Upper lobe of left lung (tissue), 6 donors: ENCODE data around the gene ABCD3. TPM values are rescaled to one million over a fixed set of nuclear protein-coding genes. Genes with fewer than 3 reads are reported as not detected.
"Not testable (repeated sequence)": the region's sequence is repeated elsewhere in the genome, so short reads cannot be mapped to it uniquely, and the experiment has no call there.

Experiments
- ATAC-seq, 2 donors: fragments of 200-7000 bp; cut with Tn5 transposase; one replicate each; pipeline ENCODE4 v1.9.1; 2022; ENCODE audit warnings: mild to moderate bottlenecking in 2 of 2, moderate library complexity in 2 of 2; ENCODE audit not compliant: low FRiP score in 2 of 2
- DNase-seq, 2 donors: peaks; one replicate each; pipeline ENCODE4 v3.0.0-alpha.2; 2019 to 2020
- H3K27ac ChIP-seq, 4 donors: fragments of 200-600 bp; sonication (generic); one replicate each; pipeline ENCODE4 v1.5.1; 2016 to 2019
- H3K27me3 ChIP-seq, 4 donors: fragments of 200-600 bp; sonication (generic); one replicate each; pipeline ENCODE4 v1.5.1; 2017 to 2019
- H3K36me3 ChIP-seq, 4 donors: fragments of 200-600 bp; sonication (generic); one replicate each; pipeline ENCODE4 v1.5.1; 2016 to 2019
- H3K4me1 ChIP-seq, 4 donors: fragments of 200-600 bp; sonication (generic); one replicate each; pipeline ENCODE4 v1.5.1; 2018 to 2019
- H3K4me3 ChIP-seq, 4 donors: fragments of 200-600 bp; sonication (generic); one replicate each; pipeline ENCODE4 v1.5.1; 2017 to 2019; ENCODE audit warnings: mild to moderate bottlenecking in 2 of 4, moderate library complexity in 1 of 4
- H3K9me3 ChIP-seq, 4 donors: fragments of 200-600 bp; sonication (generic); one replicate each; pipeline ENCODE4 v1.5.1; 2018 to 2019
- EP300 ChIP-seq, 4 donors: sonication (generic); formaldehyde crosslinking; IDR thresholded peaks; one replicate each; pipeline ENCODE4 v1.5.1; 2017; ENCODE audit warnings: antibody characterized with exemption in 4 of 4, control low read depth in 2 of 4
- POLR2A ChIP-seq, 4 donors: fragments of 450-650 bp; IDR thresholded peaks; one replicate each; pipeline ENCODE4 v1.5.1; 2016 to 2017; ENCODE audit warnings: antibody characterized with exemption in 4 of 4, mild to moderate bottlenecking in 2 of 4
- POLR2AphosphoS5 ChIP-seq, 2 donors: sonication (generic); formaldehyde crosslinking; IDR thresholded peaks; one replicate each; pipeline ENCODE4 v1.5.1; 2017; ENCODE audit warnings: antibody characterized with exemption in 2 of 2
- WGBS, 2 donors: methylation state at CpG; one replicate each; pipeline ENCODE4 v1.1.5; 2017 to 2018; 5-methylcytosine and 5-hydroxymethylcytosine counted together
- total RNA-seq, 6 donors: library from RNA; depleted of rRNA in 4 of 6; stranded (reverse); fragments of >200 nt in 4 of 6; gene quantifications; one replicate each; pipeline versions ENCODE4 v1.1.0 to v1.2.1, GENCODE V29; 2016 to 2021
- TF ChIP-seq, protein P1 (sequence below), 6 experiments: fragments of 450-650 bp in 4 of 6; fragments of 200-600 bp in 2 of 6; sonication (generic) in 2 of 6; IDR thresholded peaks; one replicate each; pipeline ENCODE4 v1.5.1; 2016 to 2019; ENCODE audit warnings: antibody characterized with exemption in 6 of 6
- donor health status: DM: no; HTN: no; CAD: no; lungs with moderate emphysema.
- donor health status: DM: no; HTN: yes; CAD: no; lungs with severe emphysema.

Gene ABCD3
- total RNA-seq, 6 donors from 2014 or later, result 14.2 to 54.8 (median 38.1) TPM

DNA sequence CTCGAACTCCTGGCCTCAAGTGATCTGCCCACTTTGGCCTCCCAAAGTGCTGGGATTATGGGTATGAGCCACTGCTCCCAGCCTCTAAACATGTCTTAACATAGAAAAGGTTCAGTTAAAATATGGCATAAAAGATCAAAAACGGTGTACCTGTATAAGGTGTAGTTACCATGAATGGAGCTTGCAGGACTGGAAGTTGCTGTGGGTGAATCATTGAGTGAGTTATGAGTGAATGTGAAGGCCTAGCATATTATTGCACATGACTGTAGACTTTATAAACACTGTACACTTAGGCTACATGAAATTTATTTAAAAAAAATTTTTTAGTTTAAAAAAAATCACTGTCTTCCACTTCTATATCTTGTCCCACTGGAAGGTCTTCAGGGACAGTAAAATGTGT is 15.7 kb downstream of the ABCD3 start:
- H3K9me3 ChIP-seq, result no peaks in the 10 kb centered on the region
- no peak for DNase-seq
- 94 to 98% methylated on average over 2 of the region's 2 CpGs for WGBS, 2 donors
- TF ChIP-seq POLR2AphosphoS5 (IDR thresholded peaks at IDR 0.05) (no peak), EP300 (IDR thresholded peaks at IDR 0.05) (no peak), POLR2A (IDR thresholded peaks at IDR 0.05) (no peak)
- TF ChIP-seq, protein P1, sequence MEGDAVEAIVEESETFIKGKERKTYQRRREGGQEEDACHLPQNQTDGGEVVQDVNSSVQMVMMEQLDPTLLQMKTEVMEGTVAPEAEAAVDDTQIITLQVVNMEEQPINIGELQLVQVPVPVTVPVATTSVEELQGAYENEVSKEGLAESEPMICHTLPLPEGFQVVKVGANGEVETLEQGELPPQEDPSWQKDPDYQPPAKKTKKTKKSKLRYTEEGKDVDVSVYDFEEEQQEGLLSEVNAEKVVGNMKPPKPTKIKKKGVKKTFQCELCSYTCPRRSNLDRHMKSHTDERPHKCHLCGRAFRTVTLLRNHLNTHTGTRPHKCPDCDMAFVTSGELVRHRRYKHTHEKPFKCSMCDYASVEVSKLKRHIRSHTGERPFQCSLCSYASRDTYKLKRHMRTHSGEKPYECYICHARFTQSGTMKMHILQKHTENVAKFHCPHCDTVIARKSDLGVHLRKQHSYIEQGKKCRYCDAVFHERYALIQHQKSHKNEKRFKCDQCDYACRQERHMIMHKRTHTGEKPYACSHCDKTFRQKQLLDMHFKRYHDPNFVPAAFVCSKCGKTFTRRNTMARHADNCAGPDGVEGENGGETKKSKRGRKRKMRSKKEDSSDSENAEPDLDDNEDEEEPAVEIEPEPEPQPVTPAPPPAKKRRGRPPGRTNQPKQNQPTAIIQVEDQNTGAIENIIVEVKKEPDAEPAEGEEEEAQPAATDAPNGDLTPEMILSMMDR (IDR thresholded peaks at IDR 0.05), result no peak
- H3K27me3 ChIP-seq, result no peaks in the 10 kb centered on the region
- H3K4me1 ChIP-seq, result peaks cover 0 to 11% (median 2%) of the 10 kb centered on the region in 4 donors
- no peaks in the 10 kb centered on the region for H3K36me3 ChIP-seq
- H3K4me3 ChIP-seq, result no peak overlapping the region
- no peak for ATAC-seq
- H3K27ac ChIP-seq, result no peak overlapping the region

DNA sequence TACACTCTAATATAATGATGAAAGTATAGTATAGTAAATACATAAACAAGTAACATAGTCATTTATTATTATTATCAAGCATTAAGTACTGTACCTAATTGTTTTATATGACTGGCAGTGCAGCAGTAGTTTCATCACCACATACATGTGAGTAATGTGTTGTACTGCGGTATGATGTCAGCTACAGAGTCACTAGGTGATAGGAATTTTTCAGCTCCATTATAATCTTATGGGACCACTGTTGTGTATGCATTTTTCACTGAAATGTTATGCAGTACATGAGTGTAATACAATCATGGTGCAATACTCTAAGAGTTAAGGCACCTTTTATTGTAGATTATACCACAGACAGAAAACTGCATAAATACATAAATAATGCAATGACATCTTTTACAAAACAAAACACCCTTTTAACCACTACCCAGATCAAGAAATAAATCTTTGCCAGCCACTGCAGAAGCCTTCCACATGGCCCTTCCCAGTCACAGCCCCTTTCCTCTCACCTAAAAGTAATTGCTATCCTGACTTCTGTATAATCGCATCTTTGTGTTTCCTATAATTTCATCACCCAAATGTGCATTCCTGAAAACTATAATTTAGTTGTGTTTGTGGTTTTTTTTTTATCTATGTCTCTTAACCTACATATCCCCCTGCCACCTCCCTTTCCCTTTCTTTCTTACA is 16.3 kb downstream of the ABCD3 start:
- Histone ChIP-seq H3K4me3 (no peak overlapping the region), H3K36me3 (no peaks in the 10 kb centered on the region), H3K27me3 (no peaks in the 10 kb centered on the region), H3K4me1 (peaks cover 0 to 7% (median 0%) of the 10 kb centered on the region in 4 donors), H3K27ac (no peak overlapping the region), H3K9me3 (no peaks in the 10 kb centered on the region)
- DNase-seq, result no peak
- ATAC-seq, result no peak
- TF ChIP-seq, protein P1 (IDR thresholded peaks at IDR 0.05), result no peak
- TF ChIP-seq EP300 (IDR thresholded peaks at IDR 0.05), result no peak
- TF ChIP-seq POLR2A (IDR thresholded peaks at IDR 0.05), result no peak
- no peak for TF ChIP-seq POLR2AphosphoS5 (IDR thresholded peaks at IDR 0.05)
- 93 to 100% methylated on average over 2 of the region's 2 CpGs for WGBS, 2 donors

DNA sequence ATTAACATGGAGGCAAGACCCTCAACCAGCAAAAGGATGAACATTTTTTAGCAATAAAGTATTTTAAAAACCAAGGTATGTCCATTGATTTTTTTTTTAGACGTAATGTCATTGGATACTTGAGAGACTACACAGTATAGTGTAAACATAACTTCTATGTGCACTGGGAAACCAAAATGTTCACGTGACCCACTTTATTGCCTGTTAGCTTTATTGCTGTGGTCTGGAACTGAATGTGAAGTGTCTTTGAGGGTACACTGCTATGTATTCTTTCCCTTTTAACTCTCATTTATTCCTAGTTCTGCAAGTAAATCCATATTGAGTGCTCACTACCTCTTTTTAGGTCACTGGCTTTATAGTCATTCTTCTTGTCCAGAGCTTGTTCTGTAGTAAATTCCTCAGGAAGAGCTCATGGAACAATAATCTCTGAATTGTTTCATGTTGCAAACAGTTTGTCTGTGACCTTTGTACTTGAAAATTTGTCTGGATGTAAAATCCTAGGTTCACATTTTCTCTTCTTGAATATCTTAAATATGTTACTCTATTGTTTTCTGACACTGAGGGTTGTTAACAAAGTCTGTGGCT is 20.6 kb downstream of the ABCD3 start:
- TF ChIP-seq EP300 (IDR thresholded peaks at IDR 0.05), result no peak
- TF ChIP-seq, protein P1 (IDR thresholded peaks at IDR 0.05), result no peak
- TF ChIP-seq POLR2A (IDR thresholded peaks at IDR 0.05), result no peak
- TF ChIP-seq POLR2AphosphoS5 (IDR thresholded peaks at IDR 0.05), result no peak
- Histone ChIP-seq H3K9me3 (peaks cover 0 to 7% (median 0%) of the 10 kb centered on the region in 4 donors), H3K4me1 (peaks cover 0 to 4% (median 0%) of the 10 kb centered on the region in 4 donors), H3K27ac (no peak overlapping the region), H3K4me3 (no peak overlapping the region), H3K27me3 (no peaks in the 10 kb centered on the region), H3K36me3 (no peaks in the 10 kb centered on the region)
- no peak for ATAC-seq
- 67 to 75% methylated on average over 2 of the region's 2 CpGs for WGBS, 2 donors
- no peak for DNase-seq

DNA sequence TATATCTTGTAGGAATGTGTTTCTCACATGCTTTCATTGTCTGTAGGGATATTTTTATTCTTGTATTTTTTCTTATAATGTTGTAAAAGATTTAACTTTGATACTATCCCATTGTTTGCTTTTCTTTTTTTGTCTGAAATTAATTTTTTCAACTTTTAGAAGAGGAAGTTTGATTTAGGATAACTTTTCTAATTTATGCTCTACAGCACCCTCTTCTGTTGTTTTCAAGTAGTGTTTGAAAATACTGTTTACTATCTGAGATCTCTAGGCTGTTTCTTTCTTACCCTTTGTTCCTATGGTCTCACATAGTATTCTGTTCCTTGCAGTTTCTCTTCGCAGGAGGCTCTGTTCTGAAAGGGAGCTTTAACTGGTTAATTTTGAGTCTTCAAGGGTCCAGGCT is 21.9 kb downstream of the ABCD3 start:
- DNase-seq, result no peak
- WGBS, 2 donors, result 97 to 100% methylated on average over 1 of the region's 1 CpG
- Histone ChIP-seq H3K4me3 (no peak overlapping the region), H3K36me3 (peaks cover 0 to 2% (median 0%) of the 10 kb centered on the region in 4 donors), H3K27me3 (no peaks in the 10 kb centered on the region), H3K9me3 (peaks cover 4 to 15% (median 7%) of the 10 kb centered on the region in 4 donors), H3K4me1 (peaks cover 0 to 4% (median 0%) of the 10 kb centered on the region in 4 donors), H3K27ac (no peak overlapping the region)
- no peak for TF ChIP-seq POLR2AphosphoS5 (IDR thresholded peaks at IDR 0.05)
- no peak for ATAC-seq

GRCh38 chr1:94443067-94443466 is 24.9 kb downstream of the ABCD3 start:
- not testable (repeated sequence) for DNase-seq, H3K4me3 ChIP-seq, H3K36me3 ChIP-seq, ATAC-seq, H3K4me1 ChIP-seq, H3K27me3 ChIP-seq, H3K27ac ChIP-seq
- peaks cover 4 to 33% (median 12%) of the 10 kb centered on the region in 4 donors for H3K9me3 ChIP-seq

GRCh38 chr1:94444819-94445218 is 26.6 kb downstream of the ABCD3 start:
- WGBS, 2 donors, result 97 to 99% methylated on average over 3 of the region's 3 CpGs
- H3K4me3 ChIP-seq, H3K27ac ChIP-seq, ATAC-seq, H3K4me1 ChIP-seq, H3K27me3 ChIP-seq, DNase-seq: not testable (repeated sequence)
- H3K9me3 ChIP-seq, result peaks cover 8 to 44% (median 22%) of the 10 kb centered on the region in 4 donors
- peaks cover 0 to 13% (median 10%) of the 10 kb centered on the region in 4 donors for H3K36me3 ChIP-seq

GRCh38 chr1:94445733-94446132 is 27.5 kb downstream of the ABCD3 start:
- Histone ChIP-seq H3K36me3 (peaks cover 0 to 20% (median 18%) of the 10 kb centered on the region in 4 donors), H3K9me3 (peaks cover 17 to 53% (median 31%) of the 10 kb centered on the region in 4 donors)
- not testable (repeated sequence) for H3K27ac ChIP-seq, H3K4me3 ChIP-seq, ATAC-seq, H3K4me1 ChIP-seq, H3K27me3 ChIP-seq, DNase-seq
- 98 to 100% methylated on average over 8 of the region's 8 CpGs for WGBS, 2 donors

- H3K36me3 ChIP-seq, result peaks cover 0 to 22% (median 19%) of the 10 kb centered on the region in 4 donors
- not testable (repeated sequence) for H3K4me1 ChIP-seq, H3K27ac ChIP-seq, H3K27me3 ChIP-seq, ATAC-seq, DNase-seq, H3K4me3 ChIP-seq
- 95 to 97% methylated on average over 6 of the region's 6 CpGs for WGBS, 2 donors
- H3K9me3 ChIP-seq, result peaks cover 21 to 57% (median 36%) of the 10 kb centered on the region in 4 donors
Measured at GRCh38 chr1:94446177-94446576, 28.0 kb downstream of the ABCD3 start.

DNA sequence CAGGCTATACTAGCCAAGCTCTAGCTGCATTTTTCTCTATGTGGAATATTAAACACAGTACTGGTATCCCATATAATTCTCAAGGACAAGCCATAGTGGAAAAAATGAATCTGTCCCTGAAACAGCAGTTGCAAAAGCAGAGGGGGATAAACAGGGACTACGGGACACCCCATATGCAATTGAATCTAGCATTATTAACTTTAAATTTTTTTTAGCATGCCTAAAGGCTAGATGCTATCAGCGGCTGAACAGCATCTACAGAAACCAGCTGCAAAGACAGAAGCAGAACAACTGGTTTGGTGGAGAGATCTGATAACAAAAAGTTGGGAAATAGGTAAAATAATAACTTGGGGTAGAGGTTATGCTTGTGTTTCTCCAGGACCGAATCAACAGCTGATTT is 30.6 kb downstream of the ABCD3 start:
- not testable (repeated sequence) for H3K4me1 ChIP-seq, H3K4me3 ChIP-seq, H3K27me3 ChIP-seq, H3K27ac ChIP-seq, ATAC-seq, DNase-seq
- H3K36me3 ChIP-seq, result peaks cover 0 to 36% (median 19%) of the 10 kb centered on the region in 4 donors
- 93 to 97% methylated on average over 3 of the region's 3 CpGs for WGBS, 2 donors
- H3K9me3 ChIP-seq, result peaks cover 27 to 56% (median 41%) of the 10 kb centered on the region in 4 donors
